Large intestine (tissue), 12 donors: ENCODE measurements around the gene SMIM33. TPM values are rescaled to one million over a fixed set of nuclear protein-coding genes. Genes with fewer than 3 reads are reported as not detected.
"Not testable (repeated sequence)": the region's sequence is repeated elsewhere in the genome, so short reads cannot be mapped to it uniquely, and the experiment has no call there.

Experiments used
- DNase-seq, 2 donors: peaks; one replicate each; pipeline versions ENCODE4 v3.0.0 to v3.0.0-alpha.2; 2013
- H3K27ac ChIP-seq: one replicate; pipeline ENCODE4 v1.5.1; 2013; ENCODE audit warnings: low read length
- H3K27me3 ChIP-seq: 2 replicates; pipeline ENCODE4 v1.6.1; 2013; ENCODE audit warnings: low read length; ENCODE audit not compliant: control insufficient read depth, insufficient read depth
- H3K36me3 ChIP-seq: 2 replicates; pipeline ENCODE4 v1.6.1; 2013; ENCODE audit warnings: low read length; ENCODE audit not compliant: control insufficient read depth, insufficient read depth
- H3K4me1 ChIP-seq: one replicate; pipeline ENCODE4 v1.6.1; 2013; ENCODE audit warnings: low read length; ENCODE audit not compliant: control insufficient read depth, insufficient read depth
- H3K4me3 ChIP-seq: one replicate; pipeline ENCODE4 v1.5.1; 2013; ENCODE audit warnings: low read length
- H3K9me3 ChIP-seq: one replicate; pipeline ENCODE4 v1.6.1; 2013; ENCODE audit warnings: mild to moderate bottlenecking, low read depth, low read length, moderate library complexity; ENCODE audit not compliant: control insufficient read depth
- WGBS: methylation state at CpG from one replicate; pipeline ENCODE4 v1.1.5; 2013; ENCODE audit warnings: low lambda C conversion rate; ENCODE audit not compliant: insufficient coverage; 5-methylcytosine and 5-hydroxymethylcytosine counted together
- long read RNA-seq, 11 donors: transcript quantifications; one replicate each; lab custom pipeline, GENCODE V29; 2026
- polyA plus RNA-seq: library from polyadenylated mRNA; unstranded; fragments of 120-200 nt; gene quantifications from one replicate; pipeline ENCODE4 v1.2.1, GENCODE V29; 2013

The SMIM33 gene
- polyA plus RNA-seq, result not detected
- long read RNA-seq, donor 1, result 0 reads
- long read RNA-seq, donor 2, result 0 reads
- long read RNA-seq, donor 3, result 0 reads
- long read RNA-seq, donor 4, result 0 reads
- long read RNA-seq, donor 5, result 0 reads
- long read RNA-seq, donor 6, result 0 reads
- long read RNA-seq, donor 7, partial matches to known transcripts, result 8 of 8 reads
- long read RNA-seq, donor 7, other reads (novel, unspliced or antisense), result 0 of 8 reads
- long read RNA-seq, donor 8, result 0 reads
- long read RNA-seq, donor 9, result 0 reads
- long read RNA-seq, donor 10, result 0 reads
- long read RNA-seq, donor 11, result 0 reads

DNA sequence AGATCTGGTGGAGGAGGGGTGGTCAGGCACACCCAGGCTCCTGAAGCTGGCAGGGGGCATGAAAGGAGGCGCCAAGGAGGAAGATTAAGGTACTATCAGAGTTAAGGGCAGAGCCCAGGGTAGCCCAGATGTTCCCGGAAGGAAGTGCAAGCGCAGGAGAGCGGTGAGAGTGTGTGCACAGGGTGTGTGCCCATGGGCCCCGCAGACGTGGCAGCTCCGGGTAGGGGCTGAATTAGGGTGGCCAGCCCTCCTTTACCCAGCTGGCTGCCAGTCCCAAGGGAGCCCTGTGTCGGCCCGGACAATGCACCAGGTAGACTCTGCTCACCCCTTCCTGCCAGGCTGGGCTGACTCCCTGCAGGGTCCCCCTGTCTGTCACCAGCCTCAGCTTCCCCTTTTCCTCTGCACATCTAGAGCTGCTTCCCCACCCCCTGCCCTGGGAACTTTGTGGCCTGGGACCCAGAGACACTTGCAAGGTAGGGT is at the start of gene SMIM33:
SMIM33 (plus strand) TSS at position 184 of the 480 bp plus-strand sequence; CDS start at position 302, 118 bp downstream.
- H3K4me1 ChIP-seq, result no peaks in the 10 kb centered on the region
- H3K27me3 ChIP-seq, result no peaks in the 10 kb centered on the region
- H3K4me3 ChIP-seq, result no peak within 1 kb of the TSS
- WGBS, result no CpG with 5 or more reads among the region's 9 CpGs
- H3K36me3 ChIP-seq, result peaks cover under 1% of the 10 kb centered on the region
- H3K9me3 ChIP-seq, result no peaks in the 10 kb centered on the region
- no peak for DNase-seq
- no peak within 1 kb of the TSS for H3K27ac ChIP-seq

DNA sequence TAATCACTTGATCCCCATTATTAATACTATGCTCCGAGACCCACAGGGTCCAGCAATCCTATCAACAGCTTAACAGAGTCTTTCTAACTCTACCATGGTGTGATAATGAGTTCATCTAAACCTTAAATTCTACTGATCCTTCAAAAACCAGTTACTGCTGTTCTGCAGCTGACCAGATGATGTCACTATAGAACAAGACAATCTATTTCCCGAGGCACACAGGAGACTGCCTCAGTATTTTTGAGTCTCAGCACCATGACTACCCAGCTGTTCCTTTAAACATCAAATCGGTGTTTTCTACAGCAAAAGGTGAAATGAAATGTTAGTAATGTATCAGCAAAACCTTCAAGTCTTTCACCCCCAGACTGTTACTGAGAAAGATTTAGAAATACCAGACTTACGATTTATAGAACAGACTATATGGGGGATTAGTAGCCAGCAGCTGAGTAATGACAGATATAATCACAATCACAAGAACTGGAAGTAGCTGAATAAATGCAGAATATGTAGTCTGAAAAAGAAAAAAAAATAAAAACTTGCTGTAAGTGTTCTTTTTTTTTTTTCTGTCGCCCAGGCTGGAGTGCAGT is 48.4 kb upstream of the SMIM33 start:
- DNase-seq, result peak; percentile 48 to 68

GRCh38 chr5:139425497-139425896 is 45.3 kb upstream of the SMIM33 start:
- 88% methylated on average over 2 of the region's 5 CpGs for WGBS
- Histone ChIP-seq H3K36me3 (peaks cover 13% of the 10 kb centered on the region), H3K4me1 (no peaks in the 10 kb centered on the region), H3K9me3 (no peaks in the 10 kb centered on the region), H3K27ac (no peak overlapping the region), H3K27me3 (no peaks in the 10 kb centered on the region), H3K4me3 (no peak overlapping the region)
- no peak for DNase-seq

More for the DNA sequence above, 48.4 kb upstream of the SMIM33 start:
- Histone ChIP-seq H3K4me3 (no peak overlapping the region), H3K4me1 (peaks cover 22% of the 10 kb centered on the region), H3K27ac (no peak overlapping the region), H3K27me3 (no peaks in the 10 kb centered on the region), H3K36me3 (peaks cover 21% of the 10 kb centered on the region), H3K9me3 (no peaks in the 10 kb centered on the region)
- WGBS, result 60% methylated on average over 1 of the region's 5 CpGs

GRCh38 chr5:139426203-139426885 is 44.5 kb upstream of the SMIM33 start:
- H3K4me1 ChIP-seq, result no peaks in the 10 kb centered on the region
- no peak overlapping the region for H3K27ac ChIP-seq
- no peak for DNase-seq
- peaks cover 15% of the 10 kb centered on the region for H3K36me3 ChIP-seq
- H3K4me3 ChIP-seq, result no peak overlapping the region
- H3K9me3 ChIP-seq, result no peaks in the 10 kb centered on the region
- H3K27me3 ChIP-seq, result no peaks in the 10 kb centered on the region
- WGBS, result no CpG with 5 or more reads among the region's 8 CpGs

GRCh38 chr5:139430015-139430414 is 40.8 kb upstream of the SMIM33 start:
- no peak for DNase-seq
- Histone ChIP-seq H3K4me3 (no peak overlapping the region), H3K36me3 (peaks cover 10% of the 10 kb centered on the region), H3K27ac (no peak overlapping the region), H3K4me1 (no peaks in the 10 kb centered on the region), H3K27me3 (no peaks in the 10 kb centered on the region), H3K9me3 (no peaks in the 10 kb centered on the region)
- no CpG with 5 or more reads among the region's 2 CpGs for WGBS

- peaks cover 5% of the 10 kb centered on the region for H3K36me3 ChIP-seq
- no peak overlapping the region for H3K27ac ChIP-seq
- H3K4me1 ChIP-seq, result no peaks in the 10 kb centered on the region
- DNase-seq, result no peak
- WGBS, result no CpG with 5 or more reads among the region's 1 CpG
- H3K27me3 ChIP-seq, result no peaks in the 10 kb centered on the region
- no peak overlapping the region for H3K4me3 ChIP-seq
- no peaks in the 10 kb centered on the region for H3K9me3 ChIP-seq
These were observed 39.1 kb upstream of the SMIM33 start for GRCh38 chr5:139431706-139432105.

GRCh38 chr5:139435676-139436075 is 35.1 kb upstream of the SMIM33 start:
- Histone ChIP-seq H3K9me3 (no peaks in the 10 kb centered on the region), H3K27ac (no peak overlapping the region), H3K4me1 (peaks cover 13% of the 10 kb centered on the region), H3K4me3 (no peak overlapping the region), H3K36me3 (peaks cover 2% of the 10 kb centered on the region), H3K27me3 (no peaks in the 10 kb centered on the region)
- no CpG with 5 or more reads among the region's 3 CpGs for WGBS
- DNase-seq, result no peak

DNA sequence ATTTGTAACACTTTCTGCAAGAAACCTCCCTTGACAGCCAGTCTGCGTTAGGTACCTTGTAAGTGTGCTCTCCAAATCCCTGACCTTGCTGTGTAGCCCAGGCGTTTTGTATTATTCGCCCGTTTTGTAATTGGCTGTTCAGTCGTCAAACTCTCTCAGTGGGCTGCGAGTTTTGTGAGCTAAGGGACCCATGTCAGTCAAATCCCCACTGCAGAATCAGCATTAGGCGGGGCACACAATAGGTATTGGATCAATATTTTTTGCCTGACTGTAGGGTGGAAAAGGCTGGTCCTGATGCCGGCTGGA is 32.1 kb upstream of the SMIM33 start:
- peak overlapping the region; percentile 65 for H3K4me3 ChIP-seq
- H3K27me3 ChIP-seq, result no peaks in the 10 kb centered on the region
- WGBS, result no CpG with 5 or more reads among the region's 8 CpGs

GRCh38 chr5:139439013-139439903 is 31.5 kb upstream of the SMIM33 start, which contains the start of gene DNAJC18:
Gene DNAJC18, minus strand, starts transcription at chr5:139439525. Its CDS starts 80 bp downstream, at chr5:139439445.
- H3K36me3 ChIP-seq, result no peaks in the 10 kb centered on the region
- peaks cover 13% of the 10 kb centered on the region for H3K4me1 ChIP-seq
- no CpG with 5 or more reads among the region's 49 CpGs for WGBS
- DNase-seq, result peak; percentile 89 to 93
- no peaks in the 10 kb centered on the region for H3K9me3 ChIP-seq
- H3K27me3 ChIP-seq, result no peaks in the 10 kb centered on the region
- peak within 1 kb of the TSS; percentile 65 for H3K4me3 ChIP-seq
- peak within 1 kb of the TSS; percentile 86 for H3K27ac ChIP-seq

More for the DNA sequence above, 32.1 kb upstream of the SMIM33 start:
- no peaks in the 10 kb centered on the region for H3K9me3 ChIP-seq
- peak overlapping the region; percentile 41 for H3K27ac ChIP-seq
- DNase-seq, result no peak
- no peaks in the 10 kb centered on the region for H3K36me3 ChIP-seq
- peaks cover 13% of the 10 kb centered on the region for H3K4me1 ChIP-seq

GRCh38 chr5:139440416-139440815 is 30.4 kb upstream of the SMIM33 start:
- WGBS, result no CpG with 5 or more reads among the region's 17 CpGs
- H3K36me3 ChIP-seq, H3K4me3 ChIP-seq, H3K9me3 ChIP-seq, H3K27me3 ChIP-seq, H3K27ac ChIP-seq, DNase-seq: not testable (repeated sequence)
- H3K4me1 ChIP-seq, result peaks cover 13% of the 10 kb centered on the region
